Kidney epithelial cell (primary cell): Measurements from ENCODE around the gene DNAJB4. TPM values are rescaled to one million over a fixed set of nuclear protein-coding genes. Genes with fewer than 3 reads are reported as not detected.

ENCODE experiments used
- DNase-seq: peaks from one replicate; pipeline ENCODE4 v3.0.0-alpha.2; 2010; ENCODE audit warnings: low read depth
- H3K27me3 ChIP-seq: 2 replicates; pipeline ENCODE4 v1.6.0; 2011; ENCODE audit warnings: low read length; ENCODE audit not compliant: control insufficient read depth, insufficient read depth
- H3K36me3 ChIP-seq: 2 replicates; pipeline ENCODE4 v1.5.1; 2011; ENCODE audit warnings: low read length; ENCODE audit not compliant: control insufficient read depth, insufficient read depth
- H3K4me3 ChIP-seq: 2 replicates; pipeline ENCODE4 v1.5.1; 2011; ENCODE audit warnings: low read depth, mild to moderate bottlenecking, control low read depth, low read length
- CTCF ChIP-seq: IDR thresholded peaks from 2 replicates; pipeline ENCODE4 v1.5.1; 2011; ENCODE audit warnings: mild to moderate bottlenecking, moderate library complexity, low read length, control low read depth, inconsistent platforms; ENCODE audit not compliant: insufficient read depth, poor library complexity, severe bottlenecking
- total RNA-seq: library from RNA; depleted of rRNA; stranded (reverse); fragments of >200 nt; gene quantifications from 2 replicates; pipeline ENCODE4 v1.2.3, GENCODE V29; 2015

DNAJB4 gene
- total RNA-seq, 1 donor from 2014 or later: 7.3 TPM

GRCh38 chr1:77966291-77966690 is 38.4 kb upstream of the DNAJB4 start:
- Histone ChIP-seq H3K36me3 (no peaks in the 10 kb centered on the region), H3K27me3 (no peaks in the 10 kb centered on the region), H3K4me3 (no peak overlapping the region)
- DNase-seq: no peak
- TF ChIP-seq CTCF: no peak

GRCh38 chr1:77970192-77970591 is 34.5 kb upstream of the DNAJB4 start:
- Histone ChIP-seq H3K4me3 (no peak overlapping the region), H3K36me3 (no peaks in the 10 kb centered on the region), H3K27me3 (no peaks in the 10 kb centered on the region)
- TF ChIP-seq CTCF: no peak
- no peak for DNase-seq

- no peak for TF ChIP-seq CTCF
- Histone ChIP-seq H3K36me3 (no peaks in the 10 kb centered on the region), H3K4me3 (no peak overlapping the region), H3K27me3 (no peaks in the 10 kb centered on the region)
- no peak for DNase-seq
These were observed 32.7 kb upstream of the DNAJB4 start for GRCh38 chr1:77972080-77972479.

- H3K4me3 ChIP-seq: no peak overlapping the region
- no peaks in the 10 kb centered on the region for H3K36me3 ChIP-seq
- no peak for TF ChIP-seq CTCF
- DNase-seq: no peak
- no peaks in the 10 kb centered on the region for H3K27me3 ChIP-seq
These were observed 29.4 kb upstream of the DNAJB4 start for GRCh38 chr1:77975386-77975785.

- Histone ChIP-seq H3K4me3 (peak overlapping the region; percentile 76), H3K27me3 (no peaks in the 10 kb centered on the region), H3K36me3 (no peaks in the 10 kb centered on the region)
- DNase-seq: no peak
- TF ChIP-seq CTCF: no peak
These were observed 28.8 kb upstream of the DNAJB4 start for GRCh38 chr1:77975907-77976306.

GRCh38 chr1:77976433-77977076 is 28.2 kb upstream of the DNAJB4 start:
- no peak for TF ChIP-seq CTCF
- DNase-seq: no peak

More at GRCh38 chr1:77976433-77977076, 28.2 kb upstream of the DNAJB4 start:
- Histone ChIP-seq H3K36me3 (no peaks in the 10 kb centered on the region), H3K27me3 (no peaks in the 10 kb centered on the region), H3K4me3 (peak overlapping the region; percentile 76)
